GM18951 (cell line): ENCODE data around the gene SLC5A1.

Experiments used
- POLR2A ChIP-seq: IDR thresholded peaks from 4 replicates; pipeline ENCODE4 v1.6.1; 2011; ENCODE audit warnings: mild to moderate bottlenecking; ENCODE audit not compliant: insufficient read length, insufficient read depth; ENCODE audit errors: extremely low read depth
- in situ Hi-C: fragments of 300-500 bp; cut with MboI; formaldehyde crosslinking; loops from one replicate; pipeline ENCODE4 v1.12.0; 2022; ENCODE audit warnings: low sequenced_read_pairs, mixed read lengths, inconsistent platforms; ENCODE audit not compliant: unreplicated experiment

SLC5A1 gene

GRCh38 chr22:32059426-32059825 is 16.4 kb downstream of the SLC5A1 start:
- in situ Hi-C loops, result no loop called here
- TF ChIP-seq POLR2A, result no peak

GRCh38 chr22:32063701-32064100 is 20.6 kb downstream of the SLC5A1 start:
- in situ Hi-C loops, result no loop called here
- TF ChIP-seq POLR2A, result no peak

- TF ChIP-seq POLR2A, result no peak
- in situ Hi-C loops, result no loop called here
Measured at GRCh38 chr22:32066820-32067219, 23.8 kb downstream of the SLC5A1 start.

GRCh38 chr22:32067613-32068012 is 24.6 kb downstream of the SLC5A1 start:
- TF ChIP-seq POLR2A, result no peak

GRCh38 chr22:32069579-32070372 is 26.7 kb downstream of the SLC5A1 start:
- no peak for TF ChIP-seq POLR2A
- in situ Hi-C loops, result loop anchor here (10.0 kb wide), 1 partner anchor 95 kb away; no protein-coding TSS in a partner anchor

More at GRCh38 chr22:32067613-32068012, 24.6 kb downstream of the SLC5A1 start:
- in situ Hi-C loops, result no loop called here

GRCh38 chr22:32073262-32073661 is 30.2 kb downstream of the SLC5A1 start:
- no peak for TF ChIP-seq POLR2A
- in situ Hi-C loops, result loop anchor here (10.0 kb wide), 1 partner anchor 98 kb away; no protein-coding TSS in a partner anchor

GRCh38 chr22:32073823-32074380 is 30.8 kb downstream of the SLC5A1 start:
- in situ Hi-C loops, result loop anchor here (10.0 kb wide), 1 partner anchor 99 kb away; no protein-coding TSS in a partner anchor
- TF ChIP-seq POLR2A, result no peak

GRCh38 chr22:32075997-32076760 is 33.1 kb downstream of the SLC5A1 start:
- in situ Hi-C loops, result loop anchor here (10.0 kb wide), 1 partner anchor 101 kb away; no protein-coding TSS in a partner anchor

GRCh38 chr22:32076761-32077084 is 33.7 kb downstream of the SLC5A1 start:
- in situ Hi-C loops, result loop anchor here (10.0 kb wide), 1 partner anchor 102 kb away; no protein-coding TSS in a partner anchor
- TF ChIP-seq POLR2A, result no peak

More at GRCh38 chr22:32075997-32076760, 33.1 kb downstream of the SLC5A1 start:
- no peak for TF ChIP-seq POLR2A

- in situ Hi-C loops, result loop anchor here (10.0 kb wide), 1 partner anchor 102 kb away; no protein-coding TSS in a partner anchor
- no peak for TF ChIP-seq POLR2A
Measured at GRCh38 chr22:32077151-32077550, 34.1 kb downstream of the SLC5A1 start.

GRCh38 chr22:32079130-32080089 is 36.3 kb downstream of the SLC5A1 start:
- TF ChIP-seq POLR2A, result no peak
- in situ Hi-C loops, result loop anchor here (10.0 kb wide), 1 partner anchor 105 kb away; no protein-coding TSS in a partner anchor

- in situ Hi-C loops, result no loop called here
- TF ChIP-seq POLR2A, result no peak
Measured at GRCh38 chr22:32080904-32081303, 37.8 kb downstream of the SLC5A1 start.
